ENCODE data around the gene SCUBE2.
"Not testable (repeated sequence)": the region's sequence is repeated elsewhere in the genome, so short reads cannot be mapped to it uniquely, and the experiment has no call there.

SCUBE2 gene

GRCh38 chr11:9039863-9040262, 51.5 kb downstream of the SCUBE2 start:
- DNase-seq, result no peak

GRCh38 chr11:9039198-9039597, 52.2 kb downstream of the SCUBE2 start:
- no peak for DNase-seq

- DNase-seq, result no peak
Observed at GRCh38 chr11:9038541-9038940, 52.9 kb downstream of the SCUBE2 start.

- DNase-seq, result no peak
Observed at GRCh38 chr11:9037963-9038362, 53.4 kb downstream of the SCUBE2 start.

- DNase-seq, result no peak
Observed at GRCh38 chr11:9037046-9037780, 54.2 kb downstream of the SCUBE2 start.

- no peak for DNase-seq
Observed at GRCh38 chr11:9030601-9031000, 60.8 kb downstream of the SCUBE2 start.

- no peak for DNase-seq
Observed at GRCh38 chr11:9029422-9029821, 62.0 kb downstream of the SCUBE2 start.

GRCh38 chr11:9028581-9028980, 62.8 kb downstream of the SCUBE2 start:
- DNase-seq, result no peak

- DNase-seq, result no peak
Observed at GRCh38 chr11:9025101-9025850, 66.1 kb downstream of the SCUBE2 start.

GRCh38 chr11:9022961-9023680, 68.3 kb downstream of the SCUBE2 start:
- DNase-seq, result no peak

GRCh38 chr11:9020916-9021315, 70.5 kb downstream of the SCUBE2 start:
- DNase-seq, result no peak

GRCh38 chr11:9019861-9020260, 71.5 kb downstream of the SCUBE2 start:
- DNase-seq, result no peak

- peak; percentile 23 for DNase-seq
Observed at GRCh38 chr11:9017773-9018172, 73.6 kb downstream of the SCUBE2 start.

GRCh38 chr11:9016916-9017642, 74.3 kb downstream of the SCUBE2 start:
- DNase-seq, result no peak

- peak; percentile 70 for DNase-seq
Observed at GRCh38 chr11:9015677-9016076, 75.7 kb downstream of the SCUBE2 start.

- no peak for DNase-seq
Observed at GRCh38 chr11:9014826-9015225, 76.6 kb downstream of the SCUBE2 start.

GRCh38 chr11:9013373-9013772, 78.0 kb downstream of the SCUBE2 start:
- no peak for DNase-seq

- DNase-seq, result not testable (repeated sequence)
Observed at GRCh38 chr11:9009538-9009937, 81.9 kb downstream of the SCUBE2 start.

GRCh38 chr11:9008661-9009060, 82.7 kb downstream of the SCUBE2 start:
- DNase-seq, result no peak

GRCh38 chr11:9008011-9008550, 83.3 kb downstream of the SCUBE2 start:
- DNase-seq, result no peak

- DNase-seq, result no peak
Observed at GRCh38 chr11:9005087-9005486, 86.3 kb downstream of the SCUBE2 start.

GRCh38 chr11:9004183-9004926, 87.0 kb downstream of the SCUBE2 start:
- no peak for DNase-seq

All from CD4-positive, alpha-beta T cell treated with Interleukin-21 for 1 hour (primary cell).